Esophagus squamous epithelium (tissue), 4 donors: Measurements from ENCODE around the gene DLGAP1.

Source experiments
- POLR2A ChIP-seq, 4 donors: fragments of 450-650 bp; IDR thresholded peaks; one replicate each; pipeline ENCODE4 v1.6.1; 2017; ENCODE audit warnings: antibody characterized with exemption in 4 of 4, mild to moderate bottlenecking in 4 of 4, moderate library complexity in 3 of 4
- TF ChIP-seq, protein P1 (sequence below), 6 experiments: fragments of 450-650 bp in 4 of 6; fragments of 200-600 bp in 2 of 6; sonication (generic) in 2 of 6; IDR thresholded peaks; one replicate each; pipeline ENCODE4 v1.5.1; 2016 to 2019; ENCODE audit warnings: antibody characterized with exemption in 6 of 6, mild to moderate bottlenecking in 4 of 6, moderate library complexity in 4 of 6

DNA sequence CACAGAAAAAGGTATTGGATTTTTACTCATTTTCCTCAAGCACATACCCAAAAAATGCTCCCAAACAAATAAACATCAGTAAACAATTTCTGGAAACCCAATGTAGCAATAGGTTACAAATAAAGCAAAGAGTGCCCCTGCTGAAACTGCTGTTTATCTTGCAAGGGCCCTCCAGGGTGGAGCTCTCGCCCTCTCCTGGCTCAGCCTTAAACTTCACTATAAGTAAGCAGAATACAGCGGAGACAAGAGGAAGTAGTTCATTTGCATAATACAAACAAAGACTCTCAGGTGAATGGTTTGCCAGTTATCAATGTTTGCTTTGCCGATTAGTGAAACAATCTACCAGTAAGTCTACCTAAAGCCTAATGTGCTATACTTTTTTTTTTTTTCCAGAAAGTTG, 437.6 kb downstream of the DLGAP1 start:
- TF ChIP-seq, protein P1, sequence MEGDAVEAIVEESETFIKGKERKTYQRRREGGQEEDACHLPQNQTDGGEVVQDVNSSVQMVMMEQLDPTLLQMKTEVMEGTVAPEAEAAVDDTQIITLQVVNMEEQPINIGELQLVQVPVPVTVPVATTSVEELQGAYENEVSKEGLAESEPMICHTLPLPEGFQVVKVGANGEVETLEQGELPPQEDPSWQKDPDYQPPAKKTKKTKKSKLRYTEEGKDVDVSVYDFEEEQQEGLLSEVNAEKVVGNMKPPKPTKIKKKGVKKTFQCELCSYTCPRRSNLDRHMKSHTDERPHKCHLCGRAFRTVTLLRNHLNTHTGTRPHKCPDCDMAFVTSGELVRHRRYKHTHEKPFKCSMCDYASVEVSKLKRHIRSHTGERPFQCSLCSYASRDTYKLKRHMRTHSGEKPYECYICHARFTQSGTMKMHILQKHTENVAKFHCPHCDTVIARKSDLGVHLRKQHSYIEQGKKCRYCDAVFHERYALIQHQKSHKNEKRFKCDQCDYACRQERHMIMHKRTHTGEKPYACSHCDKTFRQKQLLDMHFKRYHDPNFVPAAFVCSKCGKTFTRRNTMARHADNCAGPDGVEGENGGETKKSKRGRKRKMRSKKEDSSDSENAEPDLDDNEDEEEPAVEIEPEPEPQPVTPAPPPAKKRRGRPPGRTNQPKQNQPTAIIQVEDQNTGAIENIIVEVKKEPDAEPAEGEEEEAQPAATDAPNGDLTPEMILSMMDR (IDR thresholded peaks at IDR 0.05), result no peak
- no peak for TF ChIP-seq POLR2A (IDR thresholded peaks at IDR 0.05)
